CD4-positive, alpha-beta T cell treated with Interferon gamma for 1 hour (primary cell): ENCODE results near the gene CALM1.

Experiments used
- DNase-seq: peaks from one replicate; pipeline ENCODE4 v3.0.0-alpha.2; 2020

The CALM1 gene

DNA sequence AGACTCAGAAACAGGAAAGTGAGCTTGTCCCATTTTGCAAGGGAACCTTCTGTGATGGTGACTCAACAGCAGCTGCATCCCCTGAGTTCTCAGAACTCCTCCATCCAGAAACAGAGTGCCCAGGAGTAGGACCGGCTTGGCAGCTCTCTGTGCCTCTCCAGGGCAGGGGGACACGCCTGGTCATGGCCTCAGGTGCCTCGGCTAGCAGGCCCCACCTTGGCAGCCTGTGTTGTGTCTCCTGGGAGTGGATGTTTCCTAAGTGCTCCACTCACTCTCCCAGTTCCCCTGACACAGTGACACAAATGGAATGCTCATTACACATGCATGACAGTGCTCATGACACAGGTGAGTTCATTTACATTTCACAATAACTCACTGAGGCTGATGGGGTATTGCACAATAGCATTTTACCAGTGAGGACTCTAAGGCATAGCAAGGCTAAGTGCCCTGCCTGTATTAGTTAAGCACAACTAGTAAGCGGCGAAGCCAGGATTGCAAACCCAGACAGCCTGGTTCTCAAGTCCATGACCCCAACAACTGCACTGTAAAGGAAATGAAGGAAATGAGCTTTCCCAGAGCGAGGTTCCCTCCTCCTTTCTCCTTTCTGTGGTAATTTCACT lies 47.4 kb downstream of the CALM1 start:
- no peak for DNase-seq

- DNase-seq: no peak
Observed at GRCh38 chr14:90445011-90445410, 48.2 kb downstream of the CALM1 start.

- DNase-seq: no peak
Observed at GRCh38 chr14:90446405-90446804, 49.6 kb downstream of the CALM1 start.

GRCh38 chr14:90447720-90448497 lies 51.1 kb downstream of the CALM1 start:
- no peak for DNase-seq

GRCh38 chr14:90449411-90449810 lies 52.6 kb downstream of the CALM1 start:
- no peak for DNase-seq

DNA sequence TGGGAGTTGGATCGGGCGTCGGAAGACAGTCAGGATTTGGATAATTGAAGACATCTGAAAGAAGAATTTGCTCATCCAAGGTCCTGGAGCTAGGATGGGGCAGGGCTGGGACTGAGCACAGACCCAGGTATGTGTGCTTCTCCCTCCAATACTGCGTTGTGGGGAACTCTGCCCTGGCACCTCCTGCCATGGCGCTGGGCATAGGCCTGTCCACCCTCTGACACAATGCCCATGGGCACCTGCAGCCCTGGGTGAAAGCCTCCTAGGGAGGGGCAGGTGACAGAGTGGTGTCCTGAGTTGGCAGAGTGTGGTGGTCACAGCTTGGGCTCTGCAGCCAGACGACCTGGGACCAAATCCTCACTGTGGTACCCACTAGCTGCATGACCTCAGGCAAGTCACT lies 53.3 kb downstream of the CALM1 start:
- no peak for DNase-seq

GRCh38 chr14:90450667-90451066 lies 53.8 kb downstream of the CALM1 start:
- DNase-seq: no peak

DNA sequence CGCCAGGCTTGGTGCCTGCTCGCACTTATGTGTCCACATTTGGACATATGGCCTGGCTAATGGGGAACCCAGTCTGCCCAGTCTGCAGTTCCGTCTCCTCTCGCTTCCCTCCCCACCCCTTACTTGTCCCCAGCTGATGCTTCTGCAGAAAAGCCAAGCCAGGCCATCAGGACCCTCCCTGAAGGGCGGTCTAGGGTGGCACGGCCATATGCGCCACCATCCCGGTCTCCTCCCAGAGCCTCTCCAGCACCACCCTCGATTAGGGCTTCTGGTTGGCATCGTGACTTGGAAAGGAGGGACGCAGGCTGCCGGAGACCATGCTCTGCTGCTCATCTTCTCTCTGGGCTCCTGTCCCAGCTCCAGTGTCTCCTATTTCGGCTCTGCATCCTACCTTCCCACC lies 54.6 kb downstream of the CALM1 start:
- DNase-seq: no peak

GRCh38 chr14:90451961-90452360 lies 55.1 kb downstream of the CALM1 start:
- DNase-seq: no peak

DNA sequence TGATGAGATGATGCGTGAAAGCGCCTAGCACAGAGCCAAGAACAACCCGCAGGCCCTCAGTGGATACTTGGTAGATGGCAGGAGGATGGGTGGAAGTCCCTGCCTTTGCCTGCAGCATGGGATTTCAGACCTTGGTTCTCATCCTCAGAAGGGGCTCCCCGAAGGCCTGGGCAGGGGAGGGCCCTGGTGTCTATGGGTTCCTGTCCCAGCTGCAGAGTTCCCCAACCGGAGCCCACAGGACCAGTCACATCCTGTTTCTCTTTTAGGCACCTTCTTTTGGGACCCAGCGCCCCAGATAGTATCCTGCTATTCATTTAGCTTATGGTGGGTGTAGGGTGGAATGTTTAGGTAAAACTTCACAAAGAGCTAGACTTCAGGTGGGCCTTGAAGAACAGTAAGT lies 55.5 kb downstream of the CALM1 start:
- DNase-seq: no peak

- no peak for DNase-seq
Observed at GRCh38 chr14:90453401-90453951, 56.6 kb downstream of the CALM1 start.

GRCh38 chr14:90454041-90455000 lies 57.5 kb downstream of the CALM1 start:
- DNase-seq: no peak

- no peak for DNase-seq
Observed at GRCh38 chr14:90455100-90455571, 58.3 kb downstream of the CALM1 start.

DNA sequence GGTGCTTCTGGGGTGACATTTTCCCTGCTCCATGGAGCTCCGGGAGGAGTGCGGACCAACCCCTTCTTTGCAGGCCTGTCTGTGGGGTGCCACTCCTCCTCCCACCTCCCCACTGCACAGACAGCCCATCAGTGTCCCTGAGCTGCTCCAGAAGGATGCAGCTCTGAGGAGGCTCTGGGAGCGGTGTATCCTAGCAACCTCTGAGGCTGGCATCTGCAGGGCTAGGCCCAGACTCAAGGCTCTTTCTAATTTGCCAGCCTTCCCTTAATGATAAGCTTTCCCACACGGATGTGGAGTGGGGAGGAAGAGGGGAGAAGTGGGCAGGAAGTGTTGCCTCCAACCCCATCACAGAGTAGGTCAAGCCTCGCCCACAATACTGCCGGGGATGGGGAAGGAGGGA lies 59.7 kb downstream of the CALM1 start:
- DNase-seq: no peak

DNA sequence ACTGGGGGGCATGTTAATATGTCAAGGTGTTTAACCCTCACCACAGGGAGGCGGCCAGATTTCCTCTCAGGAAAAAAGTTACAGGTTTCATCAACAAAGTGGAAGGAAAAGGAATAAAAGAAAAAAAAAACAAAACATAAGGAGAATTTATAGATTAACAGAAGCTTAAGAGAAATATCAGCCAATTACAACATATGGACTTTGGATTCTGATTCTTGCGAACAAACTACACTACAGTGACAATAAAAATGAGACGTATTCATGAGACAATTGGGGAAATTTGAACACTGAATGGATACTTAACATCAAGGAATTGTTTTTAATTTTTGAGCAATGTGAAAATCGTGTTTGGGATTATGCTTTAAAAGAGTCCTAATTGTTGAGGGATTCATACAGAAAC lies 60.4 kb downstream of the CALM1 start:
- no peak for DNase-seq
